Adrenal gland (tissue), 12 donors: Measurements from ENCODE around the gene CD93. TPM values are rescaled to one million over a fixed set of nuclear protein-coding genes. Genes with fewer than 3 reads are reported as not detected.

Source experiments
- DNase-seq, 7 donors: peaks; one replicate each; pipeline ENCODE4 v3.0.0-alpha.2; 2019 to 2020
- H3K27ac ChIP-seq, 5 donors: fragments of 200-600 bp; sonication (generic) in 4 of 5; 1 replicate in 3 of 5; 2 replicates in 2 of 5; pipeline versions ENCODE4 v1.5.1 to v1.8.0; 2016 to 2020; ENCODE audit warnings: mild to moderate bottlenecking in 1 of 5
- H3K27me3 ChIP-seq: fragments of 200-600 bp; 2 replicates; pipeline ENCODE4 v1.8.0; 2021
- H3K36me3 ChIP-seq, 2 donors: fragments of 200-600 bp; replicated peaks in 1 of 2; 1 replicate in 1 of 2; 2 replicates in 1 of 2; pipeline versions ENCODE4 v1.5.1 to v1.8.0; 2018 to 2022
- H3K4me1 ChIP-seq, 2 donors: fragments of 200-600 bp; replicated peaks in 1 of 2; 1 replicate in 1 of 2; 2 replicates in 1 of 2; pipeline versions ENCODE4 v1.5.1 to v1.8.0; 2018 to 2021
- H3K4me3 ChIP-seq, 4 donors: fragments of 200-600 bp; sonication (generic) in 3 of 4; one replicate each; pipeline ENCODE4 v1.5.1; 2016 to 2018
- H3K9me3 ChIP-seq, 3 donors: fragments of 200-600 bp; sonication (generic) in 1 of 3; replicated peaks in 1 of 3; 1 replicate in 2 of 3; 2 replicates in 1 of 3; pipeline versions ENCODE4 v1.5.1 to v1.8.0; 2016 to 2021
- CTCF ChIP-seq, 6 experiments: fragments of 450-650 bp in 4 of 6; fragments of 200-600 bp in 2 of 6; sonication (generic) in 1 of 6; IDR thresholded peaks; 1 replicate in 5 of 6; 2 replicates in 1 of 6; pipeline versions ENCODE4 v1.5.1 to v1.8.0; 2016 to 2021; ENCODE audit warnings: antibody characterized with exemption in 6 of 6, mild to moderate bottlenecking in 2 of 6, moderate library complexity in 1 of 6
- POLR2A ChIP-seq, 2 donors: fragments of 450-650 bp; IDR thresholded peaks; one replicate each; pipeline ENCODE4 v1.6.1; 2017; ENCODE audit warnings: antibody characterized with exemption in 2 of 2, mild to moderate bottlenecking in 2 of 2, moderate library complexity in 1 of 2
- WGBS, 4 donors: extraction: QIAGEN DNeasy Blood & Tissue Kit in 2 of 4; methylation state at CpG; one replicate each; pipeline versions ENCODE4 v1.1.5 to v1.1.7; 2013 to 2017; 5-methylcytosine and 5-hydroxymethylcytosine counted together
- intact Hi-C, 2 donors: fragments of 100-400 bp; cut with DNase I; formaldehyde crosslinking; loops; one replicate each; pipeline versions ENCODE4 v1.14.1 to v1.15.0; 2022 to 2023
- polyA plus RNA-seq, 3 donors: library from polyadenylated mRNA; stranded (reverse); fragments of 200-250 nt in 2 of 3; fragments of 350-450 nt in 1 of 3; fragmentation: Illumina TruSeq in 1 of 3; extraction: RNeasy Lipid Tissue Mini Kit (QIAGEN cat#74804) in 1 of 3; gene quantifications; one replicate each; pipeline ENCODE4 v1.2.3, GENCODE V29; 2013 to 2014
- total RNA-seq, 9 donors: library from RNA; depleted of rRNA in 4 of 9; stranded (reverse); fragments of >200 nt in 4 of 9; fragments of 120-200 nt in 1 of 9; fragmentation: NEBNext Ultra II Directional in 1 of 9; extraction: Animal tissue kit (Norgen Biotek cat#: 25700) in 1 of 9; gene quantifications; one replicate each; pipeline versions ENCODE4 v1.1.0 to v1.2.4, GENCODE V29; 2013 to 2023
- donor health status: healthy with polysubstance abuse.
- donor health status: Bipolar disorder and iron deficiency.
- donor health status: DM: yes; HTN: yes; CAD: no.
- donor health status: DM: no; HTN: no; CAD: no.
- donor health status: DM: no; HTN: no; CAD: no.
- donor health status: DM: yes; HTN: yes; CAD: no.

The CD93 gene
- total and polyA plus RNA-seq, 12 donors: 4.3 to 83.0 (median 37.3) TPM

- Histone ChIP-seq H3K27me3 (no peaks in the 10 kb centered on the region), H3K27ac (peak overlapping the region in 3 of 5 donors; percentile 43 to 92 (median 89)), H3K36me3 (no peaks in the 10 kb centered on the region), H3K9me3 (no peaks in the 10 kb centered on the region), H3K4me1 (no peaks in the 10 kb centered on the region), H3K4me3 (peak overlapping the region in 1 of 4 donors; percentile 46)
- peak in 1 of 7 donors; percentile 32 for DNase-seq
- TF ChIP-seq POLR2A (IDR thresholded peaks at IDR 0.05): no peak
- TF ChIP-seq CTCF (IDR thresholded peaks at IDR 0.05): no peak
- 49 to 85% (median 69%) methylated on average over 6 to 24 of the region's 24 CpGs for WGBS, 4 donors
- intact Hi-C loops: no loop called here
Measured at GRCh38 chr20:23084845-23085365, 1.2 kb downstream of the CD93 start.

- TF ChIP-seq POLR2A (IDR thresholded peaks at IDR 0.05) (no peak), CTCF (IDR thresholded peaks at IDR 0.05) (no peak)
- H3K9me3 ChIP-seq: no peaks in the 10 kb centered on the region
- H3K4me1 ChIP-seq: no peaks in the 10 kb centered on the region
- DNase-seq: no peak
- 76 to 85% (median 81%) methylated on average over 15 to 17 of the region's 17 CpGs for WGBS, 4 donors
- H3K4me3 ChIP-seq: peak overlapping the region in 1 of 4 donors; percentile 46
- H3K36me3 ChIP-seq: no peaks in the 10 kb centered on the region
- intact Hi-C loops: no loop called here
- peak overlapping the region in 3 of 5 donors; percentile 43 to 92 (median 89) for H3K27ac ChIP-seq
- H3K27me3 ChIP-seq: no peaks in the 10 kb centered on the region
Measured at GRCh38 chr20:23084282-23084844, 1.8 kb downstream of the CD93 start.

GRCh38 chr20:23083553-23084220 is 2.4 kb downstream of the CD93 start:
- no peak for TF ChIP-seq CTCF (IDR thresholded peaks at IDR 0.05)
- no peak for TF ChIP-seq POLR2A (IDR thresholded peaks at IDR 0.05)
- Histone ChIP-seq H3K4me1 (peaks cover 0 to 4% of the 10 kb centered on the region in 2 donors), H3K9me3 (no peaks in the 10 kb centered on the region), H3K4me3 (peak overlapping the region in 3 of 4 donors; percentile 9 to 46 (median 14)), H3K36me3 (no peaks in the 10 kb centered on the region), H3K27me3 (no peaks in the 10 kb centered on the region), H3K27ac (peak overlapping the region in 3 of 5 donors; percentile 43 to 92 (median 89))
- intact Hi-C loops: no loop called here
- WGBS, 4 donors: 54 to 80% (median 73%) methylated on average over 14 to 15 of the region's 15 CpGs
- DNase-seq: no peak

GRCh38 chr20:23082846-23083552 is 3.1 kb downstream of the CD93 start:
- DNase-seq: peak in 5 of 7 donors; percentile 56 to 82 (median 61)
- TF ChIP-seq POLR2A (IDR thresholded peaks at IDR 0.05) (peak in 1 of 2 donors; percentile 18), CTCF (IDR thresholded peaks at IDR 0.05) (no peak)
- WGBS, 4 donors: 55 to 62% (median 58%) methylated on average over 9 of the region's 9 CpGs
- Histone ChIP-seq H3K4me1 (peaks cover 0 to 4% of the 10 kb centered on the region in 2 donors), H3K4me3 (peak overlapping the region in 1 of 4 donors; percentile 46), H3K27ac (peak overlapping the region in 3 of 5 donors; percentile 43 to 92 (median 89)), H3K36me3 (no peaks in the 10 kb centered on the region), H3K9me3 (no peaks in the 10 kb centered on the region), H3K27me3 (no peaks in the 10 kb centered on the region)
- intact Hi-C loops: no loop called here
